ENCODE results near the gene NLGN4Y. TPM values are rescaled to one million over a fixed set of nuclear protein-coding genes. Genes with fewer than 3 reads are reported as not detected.

NLGN4Y gene
- total RNA-seq, 1 donor from 2014 or later: 8.9 TPM

GRCh38 chrY:14543506-14543905 lies 19.2 kb downstream of the NLGN4Y start:
- intact Hi-C loops (cut with micrococcal nuclease): no loop called here
- TF ChIP-seq CTCF (IDR thresholded peaks at IDR 0.05): no peak
- no peak for DNase-seq
- Mint-ChIP-seq H3K36me3 (ENCODE audit: low read depth) (no peaks in the 10 kb centered on the region), H3K4me3 (no peak overlapping the region), H3K27ac (no peak overlapping the region), H3K4me1 (no peaks in the 10 kb centered on the region), H3K9me3 (peaks cover 3% of the 10 kb centered on the region), H3K27me3 (no peaks in the 10 kb centered on the region)
- ChIA-PET POLR2A (no interaction called here), CTCF (no interaction called here)
- no peak for ATAC-seq (ENCODE audit: low read depth)

- H3K9me3 Mint-ChIP-seq: no peaks in the 10 kb centered on the region
- TF ChIP-seq CTCF (IDR thresholded peaks at IDR 0.05): no peak
- H3K27ac Mint-ChIP-seq: no peak overlapping the region
- POLR2A ChIA-PET: no interaction called here
- H3K4me3 Mint-ChIP-seq: no peak overlapping the region
- no peaks in the 10 kb centered on the region for H3K36me3 Mint-ChIP-seq (ENCODE audit: low read depth)
- intact Hi-C loops (cut with micrococcal nuclease): no loop called here
- no peaks in the 10 kb centered on the region for H3K27me3 Mint-ChIP-seq
- DNase-seq (no peak), ATAC-seq (ENCODE audit: low read depth) (no peak)
- H3K4me1 Mint-ChIP-seq: no peaks in the 10 kb centered on the region
- CTCF ChIA-PET: no interaction called here
These were observed 57.0 kb downstream of the NLGN4Y start for GRCh38 chrY:14581294-14581693.

GRCh38 chrY:14586725-14587124 lies 62.4 kb downstream of the NLGN4Y start:
- intact Hi-C loops (cut with micrococcal nuclease): no loop called here
- POLR2A ChIA-PET: no interaction called here
- Mint-ChIP-seq H3K9me3 (no peaks in the 10 kb centered on the region), H3K27ac (no peak overlapping the region), H3K36me3 (ENCODE audit: low read depth) (no peaks in the 10 kb centered on the region), H3K4me1 (no peaks in the 10 kb centered on the region), H3K27me3 (no peaks in the 10 kb centered on the region), H3K4me3 (no peak overlapping the region)
- ATAC-seq (ENCODE audit: low read depth): no peak
- no peak for DNase-seq
- no peak for TF ChIP-seq CTCF (IDR thresholded peaks at IDR 0.05)
- CTCF ChIA-PET: no interaction called here

GRCh38 chrY:14601372-14601771 lies 77.0 kb downstream of the NLGN4Y start:
- H3K4me1 Mint-ChIP-seq: no peaks in the 10 kb centered on the region
- no peak for ATAC-seq (ENCODE audit: low read depth)
- H3K4me3 Mint-ChIP-seq: no peak overlapping the region
- peaks cover 2% of the 10 kb centered on the region for H3K9me3 Mint-ChIP-seq
- intact Hi-C loops (cut with micrococcal nuclease): no loop called here
- no peaks in the 10 kb centered on the region for H3K36me3 Mint-ChIP-seq (ENCODE audit: low read depth)
- no peak for DNase-seq
- no peak for TF ChIP-seq CTCF (IDR thresholded peaks at IDR 0.05)
- ChIA-PET CTCF (no interaction called here), POLR2A (no interaction called here)
- no peaks in the 10 kb centered on the region for H3K27me3 Mint-ChIP-seq
- H3K27ac Mint-ChIP-seq: no peak overlapping the region

GRCh38 chrY:14617625-14618024 lies 93.3 kb downstream of the NLGN4Y start:
- POLR2A ChIA-PET: no interaction called here
- Mint-ChIP-seq H3K9me3 (no peaks in the 10 kb centered on the region), H3K36me3 (ENCODE audit: low read depth) (no peaks in the 10 kb centered on the region), H3K4me1 (no peaks in the 10 kb centered on the region), H3K4me3 (no peak overlapping the region), H3K27me3 (no peaks in the 10 kb centered on the region), H3K27ac (no peak overlapping the region)
- TF ChIP-seq CTCF (IDR thresholded peaks at IDR 0.05): no peak
- ATAC-seq (ENCODE audit: low read depth) (no peak), DNase-seq (no peak)
- intact Hi-C loops (cut with micrococcal nuclease): loop anchor here (2.0 kb wide), 1 partner anchor 879 kb away; no protein-coding TSS in a partner anchor
- CTCF ChIA-PET: no interaction called here
